HCT116 (cell line): ENCODE data around the gene SIGLECL1. TPM values are rescaled to one million over a fixed set of nuclear protein-coding genes. Genes with fewer than 3 reads are reported as not detected.

Experiments used
- ATAC-seq: fragments of 200-7000 bp; cut with Tn5 transposase; 2 replicates; pipeline ENCODE4 v1.9.1; 2020; ENCODE audit warnings: mild to moderate bottlenecking, moderate library complexity
- BruUV-seq: library from RNA; stranded (reverse); fragments of 400-500 nt; replicated peaks from 2 replicates; lab custom pipeline; 2021; lab: Mats Ljungman, UMichigan
- CTCF ChIA-PET: fragments of 300-600 bp; sonication (Branson Sonifier 250); formaldehyde crosslinking; loops from one replicate; lab custom pipeline; 2021; ENCODE audit warnings: antibody characterized with exemption; lab: Charles Lee
- POLR2A ChIA-PET: fragments of 300-600, 350-600 bp; sonication (Branson Sonifier 250); formaldehyde crosslinking; loops from one replicate; lab custom pipeline; 2021; ENCODE audit warnings: antibody characterized with exemption; lab: Charles Lee
- RAD21 ChIA-PET, 2 experiments: fragments of 300-600 bp; sonication (Branson Sonifier 250); formaldehyde crosslinking; loops; one replicate each; lab custom pipeline; 2023; ENCODE audit warnings: low total read pairs in 2 of 2; ENCODE audit not compliant: uncharacterized antibody in 2 of 2, unreplicated experiment in 2 of 2, low non-redundant PET in 1 of 2; lab: Charles Lee
- DNase-seq: peaks from one replicate; pipeline ENCODE4 v3.0.0-alpha.2; 2010; ENCODE audit warnings: low read depth, low spot score
- H2AFZ ChIP-seq: fragments of 200-600 bp; shearing (Covaris generic), sonication (generic); 2 replicates; pipeline ENCODE4 v1.6.1; 2017; ENCODE audit warnings: low read depth, mixed run types, mixed read lengths, antibody characterized with exemption, low read length; ENCODE audit not compliant: poor library complexity, severe bottlenecking
- H3K27ac ChIP-seq: 2 replicates; pipeline ENCODE4 v1.5.1; 2012; ENCODE audit warnings: low read depth, low read length
- H3K27me3 ChIP-seq: fragments of 200-600 bp; sonication (generic); 2 replicates; pipeline ENCODE4 v1.6.1; 2016; ENCODE audit warnings: mixed run types, low read length, mixed read lengths; ENCODE audit not compliant: insufficient read depth
- H3K36me3 ChIP-seq, 2 experiments: fragments of 200-500 bp in 1 of 2; fragments of 200-600 bp in 1 of 2; sonication (Bioruptor generic) in 1 of 2; sonication (generic) in 1 of 2; 2 replicates each; pipeline versions ENCODE4 v1.5.1 to v1.6.1; 2014 to 2016; ENCODE audit warnings: low read length in 2 of 2, inconsistent platforms in 1 of 2, mixed read lengths in 1 of 2, mixed run types in 1 of 2; ENCODE audit not compliant: insufficient read depth in 2 of 2, control insufficient read depth in 1 of 2
- H3K4me1 ChIP-seq, 2 experiments: fragments of 200-600 bp in 1 of 2; sonication (generic) in 1 of 2; 2 replicates each; pipeline versions ENCODE4 v1.5.1 to v1.6.1; 2012 to 2017; ENCODE audit warnings: low read length in 2 of 2, inconsistent platforms in 1 of 2, mild to moderate bottlenecking in 1 of 2, mixed read lengths in 1 of 2, mixed run types in 1 of 2, moderate library complexity in 1 of 2; ENCODE audit not compliant: insufficient read depth in 2 of 2, control insufficient read depth in 1 of 2
- H3K4me2 ChIP-seq: fragments of 200-600 bp; sonication (generic); 2 replicates; pipeline ENCODE4 v1.6.1; 2017; ENCODE audit warnings: mixed run types, low read length, mixed read lengths
- H3K4me3 ChIP-seq, 2 experiments: fragments of 200-600 bp in 1 of 2; sonication (generic) in 1 of 2; replicated peaks in 1 of 2; 2 replicates each; pipeline ENCODE4 v1.5.1; 2011 to 2016; ENCODE audit warnings: low read length in 2 of 2, control low read depth in 1 of 2, low read depth in 1 of 2, mild to moderate bottlenecking in 1 of 2, mixed read lengths in 1 of 2, mixed run types in 1 of 2
- H3K79me2 ChIP-seq: fragments of 200-600 bp; sonication (generic); 2 replicates; pipeline ENCODE4 v1.6.1; 2017; ENCODE audit warnings: mild to moderate bottlenecking, mixed run types, low read length, moderate library complexity, mixed read lengths; ENCODE audit not compliant: insufficient read depth
- H3K9ac ChIP-seq: fragments of 200-600 bp; sonication (generic); 2 replicates; pipeline ENCODE4 v1.6.1; 2016; ENCODE audit warnings: low read length, mixed read lengths
- H3K9me2 ChIP-seq: fragments of 200-600 bp; sonication (generic), shearing (Covaris generic); 2 replicates; pipeline ENCODE4 v1.6.1; 2017; ENCODE audit warnings: mixed run types, mild to moderate bottlenecking, moderate library complexity; ENCODE audit not compliant: insufficient read depth
- H3K9me3 ChIP-seq, 2 experiments: fragments of 200-500 bp in 1 of 2; fragments of 200-600 bp in 1 of 2; sonication (Bioruptor generic) in 1 of 2; sonication (generic) in 1 of 2; 2 replicates each; pipeline ENCODE4 v1.6.1; 2014 to 2017; ENCODE audit warnings: low read length in 2 of 2, mixed read lengths in 2 of 2, inconsistent platforms in 1 of 2, low read depth in 1 of 2, mild to moderate bottlenecking in 1 of 2, mixed run types in 1 of 2, moderate library complexity in 1 of 2; ENCODE audit not compliant: control insufficient read depth in 1 of 2, insufficient read depth in 1 of 2
- H4K20me1 ChIP-seq: fragments of 200-600 bp; sonication (generic), shearing (Covaris generic); 2 replicates; pipeline ENCODE4 v1.6.1; 2017; ENCODE audit warnings: mixed run types, mild to moderate bottlenecking, moderate library complexity; ENCODE audit not compliant: insufficient read depth
- ATF3 ChIP-seq: IDR thresholded peaks from 2 replicates; pipeline ENCODE4 v1.6.1; 2012
- CEBPB ChIP-seq: IDR thresholded peaks from 2 replicates; pipeline ENCODE4 v1.6.1; 2012; ENCODE audit warnings: low read depth
- CTCF ChIP-seq, 3 experiments: fragments of 200-600 bp in 1 of 3; sonication (generic) in 1 of 3; IDR thresholded peaks in 2 of 3; conservative IDR thresholded peaks in 1 of 3; 2 replicates each; pipeline ENCODE4 v1.5.1; 2012 to 2017; ENCODE audit warnings: low read depth in 2 of 3, low read length in 2 of 3, antibody characterized with exemption in 1 of 3, borderline replicate concordance in 1 of 3, control low read depth in 1 of 3, mild to moderate bottlenecking in 1 of 3, mixed read lengths in 1 of 3, mixed run types in 1 of 3, moderate library complexity in 1 of 3; ENCODE audit not compliant: insufficient read depth in 1 of 3
- ELF1 ChIP-seq: IDR thresholded peaks from 2 replicates; pipeline ENCODE4 v1.6.1; 2012; ENCODE audit warnings: low read depth, borderline replicate concordance
- EZH2phosphoT487 ChIP-seq: fragments of 200-600 bp; IDR thresholded peaks from 2 replicates; pipeline ENCODE4 v1.6.1; 2018; ENCODE audit warnings: antibody characterized with exemption, borderline replicate concordance
- POLR2AphosphoS5 ChIP-seq: IDR thresholded peaks from 2 replicates; pipeline ENCODE4 v1.6.1; 2011; ENCODE audit warnings: mild to moderate bottlenecking, low read depth, low read length, moderate library complexity
- REST ChIP-seq: IDR thresholded peaks from 2 replicates; pipeline ENCODE4 v1.6.1; 2012; ENCODE audit warnings: low read depth
- SIN3A ChIP-seq: IDR thresholded peaks from 2 replicates; pipeline ENCODE4 v1.6.1; 2012; ENCODE audit warnings: low read depth
- SP1 ChIP-seq: IDR thresholded peaks from 2 replicates; pipeline ENCODE4 v1.6.1; 2012; ENCODE audit warnings: low read depth
- SRF ChIP-seq: IDR thresholded peaks from 2 replicates; pipeline ENCODE4 v1.6.1; 2012; ENCODE audit warnings: low read depth
- YY1 ChIP-seq: IDR thresholded peaks from 2 replicates; pipeline ENCODE4 v1.6.1; 2011; ENCODE audit warnings: low read length, low read depth, moderate library complexity, mild to moderate bottlenecking; ENCODE audit not compliant: insufficient replicate concordance; ENCODE audit errors: extremely low read depth
- ZFX ChIP-seq: fragments of 450-650 bp; IDR thresholded peaks from 2 replicates; pipeline ENCODE4 v1.6.1; 2017
- intact Hi-C: fragments of 100-400 bp; cut with micrococcal nuclease; formaldehyde crosslinking; loops from 2 replicates; pipeline ENCODE4 v1.10.0; 2022
- total RNA-seq: library from RNA; stranded (reverse); gene quantifications from one replicate; pipeline ENCODE4 v1.2.1, GENCODE V29; 2021; ENCODE audit not compliant: unreplicated experiment

SIGLECL1 gene
- total RNA-seq, 1 experiment from 2014 or later = not detected

- no peak for TF ChIP-seq REST
- no peak for TF ChIP-seq SIN3A
- no peak for TF ChIP-seq CTCF (IDR thresholded peaks at IDR 0.05 in 2 of 3, conservative IDR thresholded peaks at IDR 0.05 in 1 of 3; ENCODE audit: borderline replicate concordance in 1 of 3, insufficient read depth in 1 of 3, low read depth in 2 of 3, low read length in 2 of 3)
- TF ChIP-seq YY1 = no peak
- TF ChIP-seq ELF1 = no peak
- TF ChIP-seq ZFX = no peak
- TF ChIP-seq SP1 = no peak
- no peak for TF ChIP-seq EZH2phosphoT487
Measured at GRCh38 chr19:51282335-51282734, 31.5 kb downstream of the SIGLECL1 start (continued).

- no peaks in the 10 kb centered on the region for H3K4me1 ChIP-seq
- no peaks in the 10 kb centered on the region for H3K79me2 ChIP-seq
- H3K4me3 ChIP-seq = no peak overlapping the region
- no peak overlapping the region for H3K4me2 ChIP-seq
- RAD21 ChIA-PET = no interaction called here
- no peak overlapping the region for H2AFZ ChIP-seq
- CTCF ChIA-PET = no interaction called here
- H3K36me3 ChIP-seq = no peaks in the 10 kb centered on the region
- peaks cover 32% of the 10 kb centered on the region for H3K27me3 ChIP-seq
- TF ChIP-seq YY1 = no peak
- TF ChIP-seq SRF = no peak
- TF ChIP-seq CEBPB = no peak
- no peak for TF ChIP-seq ATF3
- TF ChIP-seq ZFX = no peak
- TF ChIP-seq POLR2AphosphoS5 = no peak
- TF ChIP-seq, all 23 proteins: peak for 0
- H4K20me1 ChIP-seq = no peaks in the 10 kb centered on the region
- no peaks in the 10 kb centered on the region for H3K9me2 ChIP-seq
- H3K9ac ChIP-seq = no peak overlapping the region
- intact Hi-C loops = no loop called here
- ATAC-seq (no peak), DNase-seq (no peak)
- no peaks in the 10 kb centered on the region for H3K9me3 ChIP-seq
- H3K27ac ChIP-seq = no peak overlapping the region
- POLR2A ChIA-PET = no interaction called here
- BruUV-seq = no TSS peak
Measured at GRCh38 chr19:51285682-51286081, 34.8 kb downstream of the SIGLECL1 start.
